ENCODE measurements around the gene HELZ2. TPM values are rescaled to one million over a fixed set of nuclear protein-coding genes. Genes with fewer than 3 reads are reported as not detected.

Gene HELZ2
- total and polyA plus RNA-seq, 2 experiments from 2014 or later = 5.2 to 48.9 TPM

DNA sequence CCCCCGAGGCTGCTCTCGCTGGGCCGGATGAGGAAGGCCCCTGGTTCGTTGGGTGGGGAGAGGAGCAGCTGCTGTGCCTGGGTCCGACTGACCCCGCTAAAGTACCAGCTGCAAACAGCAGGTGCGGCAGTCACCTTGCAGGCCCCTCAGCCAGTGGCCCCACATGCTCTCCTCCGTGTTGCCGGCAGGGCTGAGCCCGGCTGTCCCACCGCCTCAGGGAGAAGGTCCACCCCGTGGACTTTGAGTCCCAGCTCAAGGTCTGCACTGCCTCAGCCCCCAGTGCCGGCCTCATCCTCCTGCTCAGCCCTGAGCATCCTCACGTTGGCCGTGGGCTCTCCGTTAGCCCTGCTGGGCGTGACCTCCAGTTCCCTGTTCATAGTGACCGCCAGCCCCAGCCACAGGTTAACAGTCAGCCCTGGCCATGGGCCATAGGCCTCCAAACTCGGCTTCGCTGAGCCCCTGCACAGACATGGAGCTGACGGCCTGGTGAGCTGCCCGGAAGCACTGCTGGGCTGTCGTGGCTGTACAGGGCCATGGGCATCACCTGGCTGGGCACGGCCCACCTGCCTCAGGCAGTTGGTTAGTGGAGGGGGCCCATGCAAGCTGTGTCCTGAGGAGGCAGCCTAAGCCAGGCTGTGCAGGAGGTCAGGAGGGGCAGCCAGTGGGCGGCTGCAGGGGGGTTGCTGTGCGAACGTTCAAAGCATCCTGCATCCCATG, 29.6 kb downstream of the HELZ2 start (continued):
- TF ChIP-seq, protein P1, sequence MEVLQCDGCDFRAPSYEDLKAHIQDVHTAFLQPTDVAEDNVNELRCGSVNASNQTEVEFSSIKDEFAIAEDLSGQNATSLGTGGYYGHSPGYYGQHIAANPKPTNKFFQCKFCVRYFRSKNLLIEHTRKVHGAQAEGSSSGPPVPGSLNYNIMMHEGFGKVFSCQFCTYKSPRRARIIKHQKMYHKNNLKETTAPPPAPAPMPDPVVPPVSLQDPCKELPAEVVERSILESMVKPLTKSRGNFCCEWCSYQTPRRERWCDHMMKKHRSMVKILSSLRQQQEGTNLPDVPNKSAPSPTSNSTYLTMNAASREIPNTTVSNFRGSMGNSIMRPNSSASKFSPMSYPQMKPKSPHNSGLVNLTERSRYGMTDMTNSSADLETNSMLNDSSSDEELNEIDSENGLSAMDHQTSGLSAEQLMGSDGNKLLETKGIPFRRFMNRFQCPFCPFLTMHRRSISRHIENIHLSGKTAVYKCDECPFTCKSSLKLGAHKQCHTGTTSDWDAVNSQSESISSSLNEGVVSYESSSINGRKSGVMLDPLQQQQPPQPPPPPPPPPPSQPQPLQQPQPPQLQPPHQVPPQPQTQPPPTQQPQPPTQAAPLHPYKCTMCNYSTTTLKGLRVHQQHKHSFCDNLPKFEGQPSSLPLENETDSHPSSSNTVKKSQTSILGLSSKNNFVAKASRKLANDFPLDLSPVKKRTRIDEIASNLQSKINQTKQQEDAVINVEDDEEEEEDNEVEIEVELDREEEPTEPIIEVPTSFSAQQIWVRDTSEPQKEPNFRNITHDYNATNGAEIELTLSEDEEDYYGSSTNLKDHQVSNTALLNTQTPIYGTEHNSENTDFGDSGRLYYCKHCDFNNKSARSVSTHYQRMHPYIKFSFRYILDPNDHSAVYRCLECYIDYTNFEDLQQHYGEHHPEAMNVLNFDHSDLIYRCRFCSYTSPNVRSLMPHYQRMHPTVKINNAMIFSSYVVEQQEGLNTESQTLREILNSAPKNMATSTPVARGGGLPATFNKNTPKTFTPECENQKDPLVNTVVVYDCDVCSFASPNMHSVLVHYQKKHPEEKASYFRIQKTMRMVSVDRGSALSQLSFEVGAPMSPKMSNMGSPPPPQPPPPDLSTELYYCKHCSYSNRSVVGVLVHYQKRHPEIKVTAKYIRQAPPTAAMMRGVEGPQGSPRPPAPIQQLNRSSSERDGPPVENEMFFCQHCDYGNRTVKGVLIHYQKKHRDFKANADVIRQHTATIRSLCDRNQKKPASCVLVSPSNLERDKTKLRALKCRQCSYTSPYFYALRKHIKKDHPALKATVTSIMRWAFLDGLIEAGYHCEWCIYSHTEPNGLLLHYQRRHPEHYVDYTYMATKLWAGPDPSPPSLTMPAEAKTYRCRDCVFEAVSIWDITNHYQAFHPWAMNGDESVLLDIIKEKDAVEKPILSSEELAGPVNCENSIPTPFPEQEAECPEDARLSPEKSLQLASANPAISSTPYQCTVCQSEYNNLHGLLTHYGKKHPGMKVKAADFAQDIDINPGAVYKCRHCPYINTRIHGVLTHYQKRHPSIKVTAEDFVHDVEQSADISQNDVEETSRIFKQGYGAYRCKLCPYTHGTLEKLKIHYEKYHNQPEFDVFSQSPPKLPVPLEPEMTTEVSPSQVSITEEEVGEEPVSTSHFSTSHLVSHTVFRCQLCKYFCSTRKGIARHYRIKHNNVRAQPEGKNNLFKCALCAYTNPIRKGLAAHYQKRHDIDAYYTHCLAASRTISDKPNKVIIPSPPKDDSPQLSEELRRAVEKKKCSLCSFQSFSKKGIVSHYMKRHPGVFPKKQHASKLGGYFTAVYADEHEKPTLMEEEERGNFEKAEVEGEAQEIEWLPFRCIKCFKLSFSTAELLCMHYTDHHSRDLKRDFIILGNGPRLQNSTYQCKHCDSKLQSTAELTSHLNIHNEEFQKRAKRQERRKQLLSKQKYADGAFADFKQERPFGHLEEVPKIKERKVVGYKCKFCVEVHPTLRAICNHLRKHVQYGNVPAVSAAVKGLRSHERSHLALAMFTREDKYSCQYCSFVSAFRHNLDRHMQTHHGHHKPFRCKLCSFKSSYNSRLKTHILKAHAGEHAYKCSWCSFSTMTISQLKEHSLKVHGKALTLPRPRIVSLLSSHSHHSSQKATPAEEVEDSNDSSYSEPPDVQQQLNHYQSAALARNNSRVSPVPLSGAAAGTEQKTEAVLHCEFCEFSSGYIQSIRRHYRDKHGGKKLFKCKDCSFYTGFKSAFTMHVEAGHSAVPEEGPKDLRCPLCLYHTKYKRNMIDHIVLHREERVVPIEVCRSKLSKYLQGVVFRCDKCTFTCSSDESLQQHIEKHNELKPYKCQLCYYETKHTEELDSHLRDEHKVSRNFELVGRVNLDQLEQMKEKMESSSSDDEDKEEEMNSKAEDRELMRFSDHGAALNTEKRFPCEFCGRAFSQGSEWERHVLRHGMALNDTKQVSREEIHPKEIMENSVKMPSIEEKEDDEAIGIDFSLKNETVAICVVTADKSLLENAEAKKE (CRISPR knock-in tag; IDR thresholded peaks at IDR 0.05) = no peak
- TF ChIP-seq, protein P2, sequence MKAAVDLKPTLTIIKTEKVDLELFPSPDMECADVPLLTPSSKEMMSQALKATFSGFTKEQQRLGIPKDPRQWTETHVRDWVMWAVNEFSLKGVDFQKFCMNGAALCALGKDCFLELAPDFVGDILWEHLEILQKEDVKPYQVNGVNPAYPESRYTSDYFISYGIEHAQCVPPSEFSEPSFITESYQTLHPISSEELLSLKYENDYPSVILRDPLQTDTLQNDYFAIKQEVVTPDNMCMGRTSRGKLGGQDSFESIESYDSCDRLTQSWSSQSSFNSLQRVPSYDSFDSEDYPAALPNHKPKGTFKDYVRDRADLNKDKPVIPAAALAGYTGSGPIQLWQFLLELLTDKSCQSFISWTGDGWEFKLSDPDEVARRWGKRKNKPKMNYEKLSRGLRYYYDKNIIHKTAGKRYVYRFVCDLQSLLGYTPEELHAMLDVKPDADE (IDR thresholded peaks at IDR 0.05) = no peak

DNA sequence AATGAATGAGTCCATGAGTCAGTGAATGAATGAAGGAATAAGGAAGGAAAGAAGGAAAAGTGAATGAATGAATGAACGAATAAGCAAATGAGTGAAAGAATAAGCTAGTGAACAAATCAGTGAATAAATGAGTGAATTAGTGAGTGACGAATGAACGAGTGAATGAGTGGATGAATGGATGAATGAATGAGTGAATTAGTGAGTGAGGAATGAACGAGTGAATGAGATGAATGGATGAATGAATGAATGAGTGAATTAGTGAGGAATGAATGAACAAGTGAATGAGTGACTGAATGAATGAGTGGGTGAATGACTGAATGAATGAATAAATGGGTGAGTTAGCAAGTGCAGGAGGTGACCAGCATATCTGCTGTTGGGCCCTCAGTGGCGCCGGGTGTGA, 30.3 kb downstream of the HELZ2 start:
- peaks cover 13% of the 10 kb centered on the region for H3K27me3 Mint-ChIP-seq (ENCODE audit: insufficient read depth, low read depth, poor library complexity)
- no peaks in the 10 kb centered on the region for H3K36me3 ChIP-seq (ENCODE audit: insufficient read depth)
- peaks cover 4% of the 10 kb centered on the region; the same call in 1 of the 3 replicates for H3K36me3 Mint-ChIP-seq (ENCODE audit: low read depth)
- no peaks in the 10 kb centered on the region for H3F3A ChIP-seq (replicated peaks; ENCODE audit: low read depth)
- no peak for ATAC-seq
- no peak for DNase-seq (ENCODE audit: low spot score)
- no peaks in the 10 kb centered on the region for H4K20me1 ChIP-seq (replicated peaks; ENCODE audit: insufficient read depth)
- H3K27ac Mint-ChIP-seq = no peak overlapping the region
- H3K4me1 Mint-ChIP-seq = peaks cover 8% of the 10 kb centered on the region; the same call in 2 of the 3 replicates
- no peak overlapping the region; the same call in 2 of the 3 replicates for H3K4me3 Mint-ChIP-seq
- H3K79me2 ChIP-seq (replicated peaks; ENCODE audit: insufficient read depth) = no peaks in the 10 kb centered on the region
- no peak overlapping the region for H2AFZ ChIP-seq
- H3K27ac ChIP-seq (ENCODE audit: low read depth) = no peak overlapping the region
- H3K4me3 ChIP-seq = no peak overlapping the region
- no peaks in the 10 kb centered on the region for H3K27me3 ChIP-seq (ENCODE audit: insufficient read depth)
- H3K4me1 ChIP-seq (ENCODE audit: insufficient read depth) = 0 out of 2 replicates have a peak, but pooled peaks cover 5% of the 10 kb centered on the region
- H3K9me3 Mint-ChIP-seq = no peaks in the 10 kb centered on the region; the same call in 2 of the 3 replicates
- no peaks in the 10 kb centered on the region for H3K9me2 ChIP-seq (ENCODE audit: insufficient read depth)
- H3K4me2 ChIP-seq = no peak overlapping the region
- TF ChIP-seq REST (IDR thresholded peaks at IDR 0.05; ENCODE audit: unreplicated experiment) (no peak), CREB1 (CRISPR knock-in tag; IDR thresholded peaks at IDR 0.05; ENCODE audit: low read depth) (no peak), JUNB (IDR thresholded peaks at IDR 0.05; ENCODE audit: unreplicated experiment) (no peak), POLR2AphosphoS5 (IDR thresholded peaks at IDR 0.05; ENCODE audit: low read depth) (no peak), EZH2phosphoT487 (IDR thresholded peaks at IDR 0.05; ENCODE audit: unreplicated experiment) (no peak), STAT1 (IDR thresholded peaks at IDR 0.05; ENCODE audit: unreplicated experiment) (no peak), ZNF114 (CRISPR knock-in tag; IDR thresholded peaks at IDR 0.05) (no peak), EZH2 (IDR thresholded peaks at IDR 0.05; ENCODE audit: low read depth, unreplicated experiment) (no peak), ZNF331 (CRISPR knock-in tag; IDR thresholded peaks at IDR 0.05; ENCODE audit: low read depth) (no peak), NANOG (IDR thresholded peaks at IDR 0.05; ENCODE audit: borderline replicate concordance) (no peak)
- TF ChIP-seq, protein P2 (IDR thresholded peaks at IDR 0.05) = no peak
